Endometrial microvascular endothelial cells (primary cell): ENCODE results near the gene GOLGA8H. TPM values are rescaled to one million over a fixed set of nuclear protein-coding genes. Genes with fewer than 3 reads are reported as not detected.
"Not testable (repeated sequence)": the region's sequence is repeated elsewhere in the genome, so short reads cannot be mapped to it uniquely, and the experiment has no call there.

Experiments
- in situ Hi-C: cut with HindIII; loops from 2 replicates; pipeline ENCODE4 v1.10.0; 2017; ENCODE audit warnings: low sequenced_read_pairs, low pct_unique_long_range_greater_than_20kb; ENCODE audit errors: inconsistent ontology term
- total RNA-seq: library from RNA; depleted of rRNA; stranded (reverse); fragments of >200 nt; gene quantifications from one replicate; pipeline ENCODE4 v1.2.3, GENCODE V29; 2015; ENCODE audit errors: inconsistent ontology term

GOLGA8H gene, protein sequence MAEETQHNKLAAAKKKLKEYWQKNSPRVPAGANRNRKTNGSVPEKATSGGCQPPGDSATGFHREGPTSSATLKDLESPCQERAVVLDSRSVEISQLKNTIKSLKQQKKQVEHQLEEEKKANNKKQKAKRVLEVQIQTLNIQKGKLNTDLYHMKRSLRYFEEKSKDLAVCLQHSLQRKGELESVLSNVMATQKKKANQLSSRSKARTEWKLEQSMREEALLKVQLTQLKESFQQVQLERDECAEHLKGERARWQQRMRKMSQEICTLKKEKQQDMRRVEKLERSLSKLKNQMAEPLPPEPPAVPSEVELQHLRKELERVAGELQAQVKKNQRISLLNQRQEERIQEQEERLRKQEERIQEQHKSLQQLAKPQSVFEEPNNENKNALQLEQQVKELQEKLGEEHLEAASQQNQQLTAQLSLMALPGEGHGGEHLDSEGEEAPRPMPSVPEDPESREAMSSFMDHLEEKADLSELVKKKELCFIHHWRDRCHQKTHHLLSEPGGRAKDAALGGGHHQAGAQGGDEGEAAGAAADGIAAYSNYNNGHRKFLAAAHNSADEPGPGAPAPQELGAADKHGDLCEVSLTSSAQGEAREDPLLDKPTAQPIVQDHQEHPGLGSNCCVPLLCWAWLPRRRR
- total RNA-seq, result not detected

DNA sequence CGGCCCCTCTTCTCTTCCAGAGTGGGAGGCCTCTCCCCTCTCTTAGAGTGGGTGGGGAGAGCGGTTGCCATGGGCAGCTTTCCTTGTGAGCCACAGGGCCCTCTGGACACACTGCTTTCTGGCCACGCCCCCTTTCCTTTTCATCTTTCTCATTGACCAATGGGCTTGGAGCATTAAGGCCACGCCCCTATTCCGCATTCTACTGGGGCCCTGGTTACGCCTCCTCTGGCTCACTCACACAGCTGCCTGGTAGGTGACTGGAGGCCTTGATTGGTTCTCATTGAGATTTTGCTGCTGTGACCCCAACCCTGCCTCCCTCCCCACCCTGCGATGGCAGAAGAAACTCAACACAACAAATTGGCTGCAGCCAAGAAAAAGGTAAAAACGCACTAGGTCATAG lies at the start of gene GOLGA8H:
Gene GOLGA8H, plus strand, starts transcription at position 233 of the 400 bp plus-strand sequence. Its CDS starts 98 bp downstream, at position 331.
- in situ Hi-C loops, result not testable (repeated sequence)

DNA sequence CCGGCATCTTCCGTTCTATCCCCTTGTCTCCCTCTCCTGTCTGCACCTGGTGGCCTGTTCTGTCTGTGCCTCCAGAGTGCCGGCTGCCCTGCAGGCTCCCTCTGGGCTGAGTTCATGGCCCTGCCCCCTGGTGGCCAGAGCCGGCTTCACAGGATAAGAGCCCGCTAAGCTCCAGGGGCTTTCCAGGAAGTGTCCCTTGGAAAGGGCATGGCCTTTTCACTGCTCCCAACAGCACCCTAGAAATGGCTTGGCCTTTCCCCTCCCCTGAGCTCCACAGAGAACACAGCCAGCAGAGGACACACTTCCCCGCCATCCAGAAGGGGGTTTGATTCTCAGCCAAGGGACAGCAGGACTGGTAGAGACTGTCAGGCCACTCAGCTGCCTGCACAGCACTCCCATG lies 36.9 kb upstream of the GOLGA8H start:
- in situ Hi-C loops, result not testable (repeated sequence)

DNA sequence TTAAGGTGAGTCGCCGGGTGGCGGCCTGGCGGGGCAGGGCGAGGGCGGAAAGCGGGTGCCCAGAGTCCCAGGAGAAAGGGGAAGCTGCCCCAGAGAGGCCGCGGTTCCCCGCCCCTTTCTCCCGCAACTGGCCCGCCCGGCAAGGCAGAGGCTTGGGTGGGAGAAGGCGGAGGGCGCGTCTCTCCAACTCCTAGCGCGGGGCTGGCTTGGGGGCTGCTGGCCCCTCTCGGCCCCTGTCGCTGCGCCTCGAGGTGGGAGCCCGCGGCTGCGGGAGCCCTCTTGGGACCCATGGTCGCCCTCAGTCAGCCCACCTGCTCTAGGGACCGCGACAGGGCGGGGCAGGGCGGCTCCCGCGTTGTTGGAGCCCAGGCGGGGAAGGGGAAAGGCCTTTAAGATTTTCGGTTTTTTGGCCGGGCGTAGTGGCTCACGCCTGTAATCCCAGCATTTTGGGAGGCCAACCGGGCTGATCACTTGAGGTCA lies 30.8 kb upstream of the GOLGA8H start:
- in situ Hi-C loops, result not testable (repeated sequence)

DNA sequence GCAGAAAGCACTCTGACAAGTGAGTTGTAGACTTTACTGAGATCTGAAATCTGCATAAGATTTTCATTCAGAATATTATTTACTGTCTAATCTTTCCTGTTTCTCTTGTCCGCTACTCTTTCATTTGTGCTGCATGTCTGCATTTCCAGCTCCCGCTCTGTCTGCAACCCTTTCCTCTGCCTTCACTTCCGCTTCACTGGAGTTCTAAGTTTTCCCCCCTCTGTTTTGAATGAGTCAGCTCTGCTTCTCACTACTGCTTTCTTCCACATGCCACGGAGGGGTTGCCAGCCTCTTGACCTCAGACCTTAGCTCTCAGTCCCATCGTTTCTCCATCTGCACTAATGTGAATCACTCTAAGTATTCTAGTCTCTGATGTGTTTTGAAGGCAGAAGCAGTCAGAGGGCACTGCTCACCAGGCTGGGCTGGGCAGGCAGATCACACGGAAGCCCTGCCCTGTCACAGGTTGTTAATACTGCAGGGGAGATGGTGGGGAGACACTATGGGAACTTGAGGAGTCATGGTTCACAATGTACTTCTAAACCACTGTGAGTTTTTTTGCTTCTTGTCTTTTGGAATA lies 24.3 kb upstream of the GOLGA8H start:
- in situ Hi-C loops, result not testable (repeated sequence)

DNA sequence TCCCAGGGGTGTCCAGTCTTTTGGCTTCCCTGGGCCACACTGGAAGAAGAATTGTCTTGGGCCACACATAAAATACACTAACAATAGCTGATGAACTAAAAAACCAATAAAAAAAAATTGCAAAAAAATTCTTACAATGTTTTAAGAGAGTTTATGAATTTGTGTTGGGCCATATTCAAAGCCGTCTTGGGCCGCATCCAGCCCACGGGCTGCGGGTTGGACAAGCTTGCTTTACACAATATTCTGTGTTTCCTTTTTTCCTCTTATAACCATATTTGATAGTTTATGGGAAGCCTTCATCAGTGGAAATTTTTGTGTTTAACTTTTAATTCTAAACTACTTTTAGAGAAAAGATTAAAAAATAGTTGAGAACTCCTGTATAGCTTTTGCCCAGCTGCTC lies 23.1 kb upstream of the GOLGA8H start:
- in situ Hi-C loops, result not testable (repeated sequence)

DNA sequence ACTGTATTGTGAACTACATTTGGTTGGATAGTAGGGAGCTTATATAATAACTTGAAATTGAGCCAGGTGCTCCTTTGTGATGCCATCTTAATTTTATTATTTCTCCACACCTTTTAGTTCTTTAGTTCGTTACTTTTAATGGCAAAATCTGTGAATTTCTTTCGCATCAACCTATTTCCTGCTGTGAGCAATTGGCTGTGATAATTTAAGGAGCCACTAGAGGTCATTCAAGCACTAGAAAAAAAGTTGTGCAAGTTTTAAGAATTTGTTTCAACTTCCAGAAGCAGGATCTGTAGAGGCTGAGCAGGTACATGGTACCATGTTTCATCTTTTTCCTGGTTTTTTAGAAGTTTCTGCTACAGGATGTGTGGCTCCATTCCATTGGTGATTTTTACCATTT lies 4.9 kb upstream of the GOLGA8H start:
- in situ Hi-C loops, result not testable (repeated sequence)

DNA sequence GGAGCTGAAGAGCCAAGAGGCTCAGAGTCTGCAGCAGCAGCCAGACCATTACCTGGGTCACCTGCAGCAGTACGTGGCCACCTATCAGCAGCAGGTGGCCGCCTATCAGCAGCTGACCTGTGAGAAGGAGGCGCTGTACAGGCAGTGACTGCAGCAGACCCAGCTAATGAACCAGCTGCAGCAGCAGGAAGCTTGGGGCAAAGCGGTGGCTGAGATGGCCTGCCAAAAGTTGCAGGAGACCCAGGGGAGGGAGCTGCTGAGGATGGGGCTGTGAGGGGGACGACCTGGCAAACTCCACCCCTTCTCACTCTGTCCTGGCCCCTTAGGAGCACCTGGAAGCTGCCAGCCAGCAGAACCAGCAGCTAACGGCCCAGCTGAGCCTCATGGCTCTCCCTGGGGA lies 8.4 kb downstream of the GOLGA8H start:
- in situ Hi-C loops, result not testable (repeated sequence)

DNA sequence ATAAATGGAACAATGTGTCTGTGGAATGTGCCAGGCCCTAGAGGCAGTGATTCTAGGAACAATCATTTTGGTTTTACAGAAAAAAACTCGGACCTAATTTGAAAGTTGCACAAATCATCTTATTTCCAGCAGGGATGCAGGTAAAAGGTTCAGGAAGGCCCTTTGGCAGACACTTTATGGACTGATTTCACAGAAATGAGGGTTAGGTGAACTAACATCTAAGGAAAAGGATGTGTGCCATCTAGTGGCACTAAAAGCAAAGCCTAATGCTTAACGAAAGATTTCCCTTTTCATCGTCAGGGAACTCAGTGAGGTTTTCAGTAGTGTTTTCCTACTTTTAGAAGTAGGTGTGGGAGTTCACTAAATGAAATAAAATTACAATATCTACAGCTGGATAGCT lies 17.5 kb downstream of the GOLGA8H start:
- in situ Hi-C loops, result not testable (repeated sequence)

DNA sequence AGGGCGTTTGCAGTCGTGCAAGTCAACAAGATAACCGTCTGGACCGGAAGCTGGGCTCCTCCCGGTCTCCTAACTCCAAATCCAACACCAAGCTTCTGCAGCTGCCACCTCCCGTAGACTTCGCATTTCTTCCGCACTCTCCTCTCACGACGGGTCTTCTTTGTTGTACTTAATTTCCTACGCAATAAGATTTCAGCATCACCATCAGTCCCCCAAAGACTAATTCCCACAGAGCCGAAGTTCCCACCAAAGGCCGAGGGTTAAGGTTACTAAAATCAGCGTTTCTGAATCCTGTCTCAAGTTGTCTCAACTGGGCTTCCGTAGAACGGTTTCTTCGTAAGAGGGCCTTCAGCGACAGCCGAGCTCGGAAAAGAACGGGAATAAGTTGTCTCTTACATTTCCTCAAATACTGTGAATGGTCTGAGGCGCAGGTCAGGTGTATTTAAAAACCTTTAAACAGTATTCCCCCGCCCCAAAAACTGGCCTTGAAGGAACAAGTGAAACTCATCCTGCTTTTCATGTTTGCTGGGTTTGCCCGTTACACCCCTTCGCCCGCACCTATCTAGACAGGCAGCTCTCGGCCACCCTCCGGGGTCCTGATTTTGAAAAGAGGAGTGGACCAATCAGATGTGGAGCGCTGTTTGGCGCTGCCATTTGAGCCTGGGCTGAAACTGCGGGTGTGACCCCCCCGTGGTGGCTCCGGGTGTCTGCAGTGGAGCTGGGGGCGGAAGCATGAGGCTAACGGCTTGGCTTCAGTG lies 21.8 kb downstream of the GOLGA8H start, which contains the start of gene ARHGAP11B:
Gene ARHGAP11B, plus strand, starts transcription at position 693 of the 758 bp plus-strand sequence.
- in situ Hi-C loops, result not testable (repeated sequence)

DNA sequence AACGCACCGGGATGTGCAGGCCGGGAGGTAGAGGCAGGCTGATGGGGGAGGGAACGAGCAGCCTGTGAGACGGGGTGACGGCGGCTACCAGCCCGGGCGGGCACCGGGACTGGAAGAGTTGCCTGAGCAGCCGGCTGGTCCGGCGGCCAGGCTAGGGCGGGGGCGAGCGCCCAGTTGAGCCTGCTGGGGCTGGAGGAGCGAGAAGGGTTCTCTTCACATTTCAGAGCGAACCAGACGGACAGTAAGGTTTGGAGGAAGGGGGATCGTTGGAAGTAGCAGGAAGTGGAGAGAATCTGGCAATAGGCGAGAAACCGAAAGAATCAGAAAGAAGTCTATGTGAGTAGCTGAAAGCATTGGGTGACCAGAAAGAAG lies 22.4 kb downstream of the GOLGA8H start:
- in situ Hi-C loops, result not testable (repeated sequence)

DNA sequence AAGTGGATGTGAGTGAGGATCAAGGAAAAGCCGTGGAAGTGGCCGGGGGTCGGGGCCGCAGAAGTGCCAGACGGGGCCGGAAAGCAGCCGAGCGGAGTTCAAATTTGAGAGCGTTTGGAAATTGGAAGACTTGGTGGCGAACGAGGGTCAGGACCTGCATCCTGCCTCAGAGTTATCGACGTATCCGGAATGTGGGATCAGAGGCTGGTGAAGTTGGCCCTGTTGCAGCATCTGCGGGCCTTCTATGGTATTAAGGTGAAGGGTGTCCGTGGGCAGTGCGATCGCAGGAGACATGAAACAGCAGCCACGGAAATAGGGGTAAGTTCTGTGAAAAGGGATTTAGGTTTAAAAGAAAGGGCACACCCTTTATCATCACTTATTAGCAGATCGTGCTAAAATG lies 22.8 kb downstream of the GOLGA8H start:
- in situ Hi-C loops, result not testable (repeated sequence)

DNA sequence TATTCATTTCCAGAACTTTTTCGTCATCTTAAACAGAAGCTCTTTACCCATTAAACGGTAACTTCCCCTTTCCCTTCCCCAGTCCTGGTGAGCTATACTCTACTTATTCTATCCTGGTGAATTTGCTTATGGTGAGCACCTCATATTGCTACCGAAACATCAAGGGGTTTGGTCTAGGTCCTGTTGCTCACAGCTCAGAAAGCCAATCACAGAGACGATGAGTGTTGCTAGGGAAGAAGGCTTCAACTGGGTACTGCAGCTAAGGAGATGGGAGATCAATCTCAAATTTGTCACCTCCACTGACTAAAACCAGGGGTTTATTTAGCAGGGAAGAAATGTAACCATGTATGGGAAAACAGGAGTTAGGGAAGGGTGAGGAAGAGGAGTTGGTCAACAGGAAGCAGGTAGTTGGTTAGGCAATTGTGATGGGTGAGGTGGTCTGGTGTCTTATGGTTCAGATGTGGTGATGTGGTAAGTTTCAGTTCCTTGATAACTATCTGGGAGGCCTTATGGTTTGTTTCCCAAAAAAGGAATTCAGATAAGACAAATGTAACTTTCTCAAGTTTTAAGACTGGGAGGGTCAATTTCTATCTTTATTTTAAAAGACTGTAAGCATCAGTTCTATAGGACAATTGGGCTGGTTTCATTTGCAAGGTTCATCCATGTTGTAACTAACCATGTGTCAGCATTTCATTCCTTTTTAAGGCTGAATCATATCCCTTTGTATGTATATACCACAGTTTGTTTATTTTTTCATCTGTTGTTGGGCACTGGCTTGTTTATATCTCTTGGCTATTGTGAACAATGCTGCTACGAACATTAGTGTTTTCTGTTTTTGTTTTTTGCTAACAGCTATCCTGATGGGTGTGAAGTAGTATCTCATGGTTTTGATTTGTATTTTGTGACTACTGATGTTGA lies 46.4 kb downstream of the GOLGA8H start:
- in situ Hi-C loops, result no loop called here

DNA sequence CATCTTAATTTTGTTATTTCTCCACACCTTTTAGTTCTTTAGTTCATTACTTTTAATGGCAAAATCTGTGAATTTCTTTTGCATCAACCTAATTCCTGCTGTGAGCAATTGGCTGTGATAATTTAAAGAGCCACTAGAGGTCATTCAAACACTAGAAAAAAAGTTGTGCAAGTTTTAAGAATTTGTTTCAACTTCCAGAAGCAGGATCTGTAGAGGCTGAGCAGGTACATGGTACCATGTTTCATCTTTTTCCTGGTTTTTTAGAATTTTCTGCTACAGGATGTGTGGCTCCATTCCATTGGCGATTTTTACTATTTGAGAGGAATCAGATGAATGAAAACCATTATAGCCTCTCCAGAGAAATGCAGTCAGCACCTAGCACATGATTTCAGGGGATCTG lies 57.3 kb downstream of the GOLGA8H start:
- in situ Hi-C loops, result not testable (repeated sequence)

Other genes starting within 250 kb of the GOLGA8H start
- gene CHRFAM7A, start 210.5 kb upstream of the GOLGA8H start, total RNA-seq, result 0.09 TPM
- 0.09 TPM for gene GOLGA8R, start 189.8 kb upstream of the GOLGA8H start, total RNA-seq
- gene GOLGA8Q, start 52.0 kb upstream of the GOLGA8H start, total RNA-seq, result not detected